RWPE2 (cell line): ENCODE data around the gene AGO3.
A peak's percentile ranks its signal among the peaks of the same experiment; 100 is the strongest.

Source experiments
- ATAC-seq: fragments of 200-7000 bp; cut with Tn5 transposase; 3 replicates; pipeline ENCODE4 v1.9.1; 2021; ENCODE audit warnings: low read depth
- DNase-seq: peaks from one replicate; pipeline ENCODE4 v3.0.0-alpha.2; 2020; ENCODE audit warnings: low spot score
- H3K27ac ChIP-seq: fragments of 450-650 bp; 2 replicates; pipeline ENCODE4 v1.5.1; 2017; ENCODE audit warnings: mild to moderate bottlenecking; ENCODE audit not compliant: poor library complexity, severe bottlenecking
- H3K27me3 ChIP-seq: fragments of 250-450 bp; sonication (Bioruptor Pico); 2 replicates; pipeline ENCODE4 v1.5.1; 2021; ENCODE audit warnings: mild to moderate bottlenecking, moderate library complexity; ENCODE audit not compliant: insufficient read depth, poor library complexity, severe bottlenecking
- H3K36me3 ChIP-seq: fragments of 250-450 bp; sonication (Bioruptor Pico); 2 replicates; pipeline ENCODE4 v1.5.1; 2020; ENCODE audit warnings: low read depth, mild to moderate bottlenecking, moderate library complexity
- H3K4me1 ChIP-seq: fragments of 250-450 bp; sonication (Bioruptor Pico); 2 replicates; pipeline ENCODE4 v1.5.1; 2021; ENCODE audit warnings: mild to moderate bottlenecking, moderate library complexity; ENCODE audit not compliant: insufficient read depth, poor library complexity, severe bottlenecking
- H3K4me3 ChIP-seq: fragments of 250-450 bp; sonication (Bioruptor Pico); 2 replicates; pipeline ENCODE4 v1.5.1; 2021; ENCODE audit warnings: mild to moderate bottlenecking, moderate library complexity; ENCODE audit not compliant: severe bottlenecking
- H3K9me3 ChIP-seq: fragments of 250-450 bp; sonication (Bioruptor Pico); 2 replicates; pipeline ENCODE4 v1.5.1; 2021; ENCODE audit warnings: mild to moderate bottlenecking, moderate library complexity; ENCODE audit not compliant: severe bottlenecking
- CTCF ChIP-seq: fragments of 450-650 bp; IDR thresholded peaks from one replicate; pipeline ENCODE4 v1.5.1; 2017; ENCODE audit warnings: mild to moderate bottlenecking, moderate library complexity; ENCODE audit not compliant: poor library complexity, severe bottlenecking

AGO3 gene

GRCh38 chr1:35980090-35980489 is 49.2 kb downstream of the AGO3 start:
- H3K27ac ChIP-seq, result no peak overlapping the region
- no peaks in the 10 kb centered on the region for H3K9me3 ChIP-seq
- H3K4me1 ChIP-seq, result no peaks in the 10 kb centered on the region
- ATAC-seq (no peak), DNase-seq (no peak)
- TF ChIP-seq CTCF, result no peak
- no peak overlapping the region for H3K4me3 ChIP-seq
- peaks cover 51% of the 10 kb centered on the region for H3K36me3 ChIP-seq
- no peaks in the 10 kb centered on the region for H3K27me3 ChIP-seq

DNA sequence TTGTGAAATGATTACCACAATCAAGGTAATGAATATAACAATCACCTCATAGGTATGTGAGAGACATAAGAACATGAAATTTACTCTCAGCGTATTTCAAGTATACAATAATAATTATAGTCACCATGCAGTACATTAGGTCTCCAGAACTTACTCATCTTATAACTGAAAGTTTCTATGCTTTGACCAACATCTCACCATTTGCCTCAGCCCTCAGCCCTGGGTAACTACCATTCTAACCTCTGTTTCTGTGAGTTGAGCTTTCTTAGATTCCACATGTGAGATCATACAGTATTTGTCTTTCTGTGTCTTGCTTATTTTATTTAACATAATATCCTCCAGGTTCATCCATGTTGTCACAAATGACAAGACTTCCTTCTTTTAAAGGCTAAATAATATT is 57.3 kb downstream of the AGO3 start:
- no peak for ATAC-seq
- no peak overlapping the region for H3K4me3 ChIP-seq
- H3K27ac ChIP-seq, result no peak overlapping the region

GRCh38 chr1:36006941-36007500 is 76.1 kb downstream of the AGO3 start:
- H3K27ac ChIP-seq, result no peak overlapping the region

More for the DNA sequence above, 57.3 kb downstream of the AGO3 start:
- TF ChIP-seq CTCF, result no peak
- no peak for DNase-seq
- Histone ChIP-seq H3K36me3 (peaks cover 26% of the 10 kb centered on the region), H3K27me3 (no peaks in the 10 kb centered on the region), H3K9me3 (no peaks in the 10 kb centered on the region), H3K4me1 (no peaks in the 10 kb centered on the region)

GRCh38 chr1:36007741-36008140 is 76.8 kb downstream of the AGO3 start:
- DNase-seq (no peak), ATAC-seq (no peak)
- TF ChIP-seq CTCF, result no peak
- peak overlapping the region; percentile 55 for H3K27ac ChIP-seq
- H3K36me3 ChIP-seq, result peaks cover 42% of the 10 kb centered on the region
- peaks cover 16% of the 10 kb centered on the region for H3K4me1 ChIP-seq
- H3K4me3 ChIP-seq, result no peak overlapping the region
- no peaks in the 10 kb centered on the region for H3K9me3 ChIP-seq
- no peaks in the 10 kb centered on the region for H3K27me3 ChIP-seq

More at GRCh38 chr1:36006941-36007500, 76.1 kb downstream of the AGO3 start:
- Histone ChIP-seq H3K36me3 (peaks cover 42% of the 10 kb centered on the region), H3K4me3 (no peak overlapping the region), H3K27me3 (no peaks in the 10 kb centered on the region), H3K4me1 (peaks cover 16% of the 10 kb centered on the region), H3K9me3 (no peaks in the 10 kb centered on the region)
- ATAC-seq (no peak), DNase-seq (no peak)
- no peak for TF ChIP-seq CTCF

GRCh38 chr1:36008546-36009197 is 77.8 kb downstream of the AGO3 start:
- peak overlapping the region; percentile 55 for H3K27ac ChIP-seq

More at GRCh38 chr1:36008546-36009197, 77.8 kb downstream of the AGO3 start:
- Histone ChIP-seq H3K4me1 (peaks cover 16% of the 10 kb centered on the region), H3K36me3 (peaks cover 45% of the 10 kb centered on the region), H3K9me3 (no peaks in the 10 kb centered on the region), H3K4me3 (no peak overlapping the region), H3K27me3 (no peaks in the 10 kb centered on the region)
- TF ChIP-seq CTCF, result no peak
- DNase-seq (no peak), ATAC-seq (peak; percentile 99)
